HG03558 (cell line): ENCODE data around the gene LMTK2.

Experiments used
- ATAC-seq: cut with Tn5 transposase; IDR thresholded peaks from one replicate; pipeline ENCODE4 v1.9.1; 2021; ENCODE audit warnings: moderate number of reproducible peaks; ENCODE audit not compliant: unreplicated experiment; ENCODE audit errors: extremely low read depth

The LMTK2 gene

DNA sequence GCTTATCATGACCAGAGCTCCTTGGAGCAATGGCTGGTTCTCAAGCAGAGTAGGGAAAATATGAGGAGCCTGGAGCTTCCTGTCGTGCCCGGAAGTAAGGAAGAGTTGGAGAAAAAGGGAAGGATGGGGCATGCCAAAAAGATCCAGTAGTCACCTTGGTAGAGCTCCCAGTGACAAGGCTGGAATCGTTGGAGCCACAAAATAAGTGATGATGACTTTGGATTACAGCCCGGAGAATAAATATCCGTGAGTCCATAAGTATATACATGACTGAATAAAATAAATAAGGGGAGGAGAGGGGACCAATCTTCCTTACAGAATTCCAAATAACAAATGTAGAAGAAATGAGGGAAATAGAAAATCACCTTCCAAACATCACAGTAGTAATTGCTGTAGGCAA lies 29.3 kb downstream of the LMTK2 start:
- ATAC-seq, result no peak

DNA sequence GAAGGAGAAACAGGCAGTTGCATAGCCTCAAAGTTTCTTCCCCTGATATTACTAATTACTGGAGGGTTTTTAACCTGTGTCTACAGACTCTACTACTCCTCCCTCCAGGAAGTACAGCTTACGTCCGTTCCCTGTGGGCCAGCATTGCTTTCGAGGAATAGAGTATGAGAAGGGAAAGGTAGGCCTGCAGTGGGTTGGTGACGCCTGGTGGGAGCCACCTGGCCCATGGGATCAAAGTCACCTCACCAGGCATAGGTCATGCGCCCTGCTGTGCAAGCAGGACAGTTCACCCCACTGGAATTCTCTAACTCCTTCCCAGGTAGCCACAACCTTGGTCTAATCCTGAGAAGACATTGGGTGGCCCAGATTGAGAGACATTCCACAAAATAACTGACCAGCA lies 29.8 kb downstream of the LMTK2 start:
- ATAC-seq, result no peak

DNA sequence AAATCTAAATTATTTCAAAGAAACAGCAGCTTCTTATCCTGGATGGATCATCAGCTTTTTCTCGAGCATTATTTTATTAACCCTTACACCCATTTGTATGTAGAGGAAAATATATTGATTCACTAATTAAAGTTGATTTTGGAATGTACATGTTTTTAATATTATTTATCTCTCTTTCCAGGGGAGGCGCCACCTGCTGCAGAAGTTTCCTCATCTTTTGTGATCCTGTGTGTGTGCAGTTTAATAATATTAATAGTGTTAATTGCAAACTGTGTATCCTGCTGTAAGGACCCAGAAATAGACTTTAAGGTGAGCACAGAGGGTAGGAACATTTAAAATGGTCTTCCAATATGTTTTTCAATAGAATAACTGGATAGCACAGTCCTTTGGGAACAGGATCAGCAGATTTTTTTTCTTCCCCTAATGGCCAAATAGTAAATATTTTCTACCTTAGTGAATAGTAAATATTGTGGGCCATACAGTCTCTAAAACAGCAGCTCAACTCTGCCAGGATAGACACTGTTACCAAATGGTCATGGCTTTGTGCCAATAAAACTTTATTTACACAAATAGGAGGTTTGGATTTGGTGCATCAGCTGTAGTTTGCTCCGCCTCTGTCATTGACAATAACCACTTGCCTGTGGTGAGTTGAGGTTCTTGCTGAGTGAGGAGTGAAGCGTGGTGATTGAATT lies 30.6 kb downstream of the LMTK2 start:
- no peak for ATAC-seq

DNA sequence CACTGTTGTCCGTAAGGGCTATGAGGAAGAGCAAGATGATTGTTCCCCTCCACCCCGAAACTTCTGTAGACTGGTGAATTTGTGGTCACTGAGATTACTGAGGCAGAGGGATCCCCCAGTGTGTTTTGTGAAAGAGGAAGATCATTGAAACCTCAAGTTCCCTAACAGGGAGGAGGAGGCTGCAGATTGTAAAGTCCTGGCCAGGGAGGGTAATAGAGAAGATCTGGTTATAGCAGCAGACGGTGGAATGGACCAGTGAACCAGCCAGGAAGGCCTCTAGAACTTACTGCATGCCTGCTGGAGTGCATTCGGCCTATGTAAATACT lies 31.1 kb downstream of the LMTK2 start:
- peak; percentile 46 for ATAC-seq

DNA sequence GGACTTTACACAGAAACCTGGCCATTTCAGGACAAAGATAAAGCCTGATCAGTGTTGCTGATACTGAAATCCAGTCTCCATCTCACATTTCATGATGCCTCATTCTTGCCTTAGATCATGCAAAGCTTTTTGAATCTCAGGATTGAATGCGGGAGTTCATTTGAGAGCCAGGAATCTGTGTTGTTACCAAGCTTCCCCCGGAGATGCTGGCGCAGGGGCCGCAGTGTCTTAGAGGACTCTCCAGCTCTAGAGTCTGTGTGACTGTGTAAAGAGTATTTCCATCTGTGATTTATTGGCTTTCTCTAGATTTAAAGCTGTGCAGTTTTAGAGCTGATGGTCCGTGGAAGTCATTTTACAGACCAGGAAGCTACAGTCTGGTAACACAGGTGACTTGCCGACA lies 32.0 kb downstream of the LMTK2 start:
- no peak for ATAC-seq

DNA sequence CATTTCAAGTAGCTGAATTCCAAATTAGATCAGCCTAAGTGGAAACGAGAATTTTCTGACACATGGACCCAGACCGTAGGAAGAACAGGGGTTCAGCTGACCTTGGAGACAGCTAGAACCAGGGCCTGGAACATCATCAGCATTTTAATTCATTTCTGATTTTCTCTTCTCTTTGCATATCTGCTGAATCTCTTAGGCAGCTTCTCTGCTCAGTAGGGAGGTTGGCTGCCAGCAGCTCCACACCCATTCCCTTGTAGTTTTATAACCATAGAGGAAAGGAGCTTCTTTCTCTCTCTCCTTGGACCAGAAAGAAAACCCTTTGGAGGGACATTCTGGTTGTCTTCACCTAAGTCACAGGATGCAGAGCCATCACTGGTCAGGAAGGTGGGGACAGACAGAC lies 36.0 kb downstream of the LMTK2 start:
- no peak for ATAC-seq

DNA sequence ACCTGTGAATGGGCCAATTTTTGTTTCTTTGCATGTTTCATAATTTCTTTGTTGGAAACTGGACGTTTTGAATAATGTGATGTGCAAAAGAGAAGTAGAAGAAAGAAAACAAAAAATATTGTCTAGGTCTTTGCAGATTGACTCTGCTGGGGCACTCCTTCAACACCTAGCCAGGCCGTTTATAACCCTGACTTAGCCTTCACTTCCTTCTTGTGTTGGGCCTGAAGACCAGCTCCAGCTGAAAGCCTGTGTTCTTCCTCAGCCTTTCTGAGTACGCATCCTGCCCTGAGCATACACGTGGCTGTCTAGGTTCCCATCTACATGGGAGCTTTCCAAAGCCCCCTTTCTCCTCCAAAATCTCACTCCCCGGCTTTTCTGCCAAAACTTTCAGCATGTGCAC lies 41.9 kb downstream of the LMTK2 start:
- no peak for ATAC-seq

DNA sequence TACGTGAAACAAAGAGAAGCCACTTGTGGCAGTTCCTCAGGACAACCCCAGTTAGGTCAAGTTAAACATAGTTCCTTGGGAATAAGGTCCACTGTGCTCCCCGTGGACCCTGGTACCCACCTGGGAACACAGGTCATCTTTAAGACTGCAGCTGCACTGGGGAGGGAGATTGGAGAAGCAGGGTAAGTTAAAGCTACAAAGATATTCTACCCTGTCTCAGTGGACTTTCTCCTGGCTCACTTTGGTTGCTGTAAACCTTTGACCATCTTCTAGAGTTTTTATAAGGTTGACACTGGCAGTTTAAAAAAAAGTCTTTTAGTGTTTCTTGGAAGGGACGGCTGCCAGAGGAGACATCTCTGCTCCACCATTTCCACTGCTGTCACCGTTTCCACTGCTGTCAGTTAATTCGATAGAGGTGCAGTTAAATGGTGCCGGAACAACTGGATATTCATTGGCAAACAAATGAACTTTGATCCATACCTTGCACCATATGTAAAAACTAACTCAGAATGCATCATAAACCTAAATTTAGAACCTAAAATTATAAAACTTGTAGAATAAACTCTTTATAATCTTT lies 42.5 kb downstream of the LMTK2 start:
- ATAC-seq, result no peak

DNA sequence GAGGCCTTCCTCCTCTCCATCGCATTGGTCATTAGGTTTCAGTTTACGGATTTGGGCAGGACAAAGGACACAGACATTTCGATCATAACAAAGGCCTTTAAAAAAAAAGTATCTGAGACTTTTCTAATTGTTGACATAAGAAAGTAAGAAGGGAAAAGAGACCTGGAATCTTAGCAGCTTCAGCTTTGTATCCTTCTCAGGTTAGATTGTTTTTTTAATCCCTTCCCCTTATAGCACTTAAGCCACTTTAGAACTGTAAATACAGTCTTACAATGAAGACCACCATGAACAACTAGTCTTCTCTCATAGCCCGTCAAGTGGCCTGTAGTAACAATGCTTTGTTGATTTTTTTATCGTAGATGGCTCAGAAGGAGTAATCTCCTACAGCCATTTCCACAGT lies 45.2 kb downstream of the LMTK2 start:
- no peak for ATAC-seq

DNA sequence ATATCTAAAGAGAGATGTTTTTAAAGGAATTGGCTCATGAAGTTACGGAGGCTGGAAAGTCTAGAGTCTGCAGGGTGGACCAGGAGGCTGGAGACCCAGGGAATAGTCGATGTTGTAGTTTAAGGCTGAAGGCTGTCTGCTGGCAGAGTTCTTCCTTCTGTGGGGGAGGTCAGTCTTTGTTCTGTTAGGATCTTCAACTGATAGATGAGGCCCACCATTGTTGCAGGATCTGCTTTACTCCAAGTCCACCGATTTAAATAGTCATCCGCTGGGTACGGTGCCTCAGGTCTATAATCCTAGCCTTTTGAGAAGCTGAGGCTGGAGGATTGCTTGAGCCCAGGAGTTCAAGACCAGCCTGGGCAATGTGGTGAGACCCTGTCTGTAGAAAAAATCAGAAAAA lies 50.0 kb downstream of the LMTK2 start:
- no peak for ATAC-seq

DNA sequence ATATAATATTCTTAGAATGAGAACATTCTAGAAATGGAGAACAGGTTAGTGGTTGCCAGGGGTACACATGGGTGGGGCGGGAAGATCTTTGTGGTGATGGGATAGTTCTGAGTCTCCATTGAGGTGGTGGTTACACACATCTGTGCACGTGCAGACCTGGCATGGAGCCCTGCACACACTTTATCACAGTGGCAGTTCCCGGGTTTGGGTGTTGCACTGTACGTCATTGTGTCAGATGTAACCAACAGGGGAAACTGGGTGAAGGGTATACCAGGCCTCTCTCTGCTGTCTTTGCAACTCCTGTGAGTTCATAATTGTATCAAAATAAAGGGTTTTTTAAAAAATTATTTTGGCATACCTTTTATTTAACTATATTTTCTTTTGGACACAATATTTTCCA lies 51.1 kb downstream of the LMTK2 start:
- no peak for ATAC-seq

DNA sequence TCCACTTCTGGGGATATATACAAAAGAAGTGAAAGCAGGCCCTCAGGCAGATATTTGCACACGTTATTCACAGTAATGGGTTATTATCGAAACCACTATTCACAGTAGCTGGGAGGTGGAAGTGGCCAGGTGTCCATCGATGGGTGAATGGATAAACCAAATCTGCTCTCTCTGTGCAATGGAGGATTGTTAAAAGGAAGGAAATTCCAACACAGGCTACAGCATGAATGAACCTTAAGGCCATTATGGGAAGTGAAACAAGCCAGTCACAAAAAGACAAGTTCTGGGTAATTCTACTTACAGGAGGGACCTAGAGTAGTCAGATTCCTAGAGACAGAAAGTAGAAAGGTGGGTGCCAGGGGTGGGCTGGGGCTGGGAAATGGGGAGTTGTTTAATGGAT lies 56.1 kb downstream of the LMTK2 start:
- no peak for ATAC-seq

DNA sequence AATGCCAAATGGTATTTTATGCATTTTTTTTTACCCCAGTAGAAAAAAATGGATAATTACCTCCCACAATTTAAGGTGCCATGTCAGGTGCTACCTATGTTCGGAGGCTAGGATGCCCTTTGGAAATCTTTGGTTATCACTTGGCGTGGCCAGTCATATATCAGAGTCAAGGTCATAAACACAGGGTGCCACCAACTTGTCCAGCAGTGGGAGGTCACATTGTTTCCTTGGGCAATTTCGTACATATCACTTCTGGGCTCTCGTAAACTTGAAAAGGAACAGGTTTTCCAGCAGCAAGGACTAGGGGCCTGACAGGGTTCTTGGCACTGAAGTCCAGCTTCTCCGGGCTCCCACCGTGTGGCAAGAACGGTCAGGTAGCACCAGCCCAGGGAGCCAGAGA lies 56.6 kb downstream of the LMTK2 start:
- no peak for ATAC-seq

DNA sequence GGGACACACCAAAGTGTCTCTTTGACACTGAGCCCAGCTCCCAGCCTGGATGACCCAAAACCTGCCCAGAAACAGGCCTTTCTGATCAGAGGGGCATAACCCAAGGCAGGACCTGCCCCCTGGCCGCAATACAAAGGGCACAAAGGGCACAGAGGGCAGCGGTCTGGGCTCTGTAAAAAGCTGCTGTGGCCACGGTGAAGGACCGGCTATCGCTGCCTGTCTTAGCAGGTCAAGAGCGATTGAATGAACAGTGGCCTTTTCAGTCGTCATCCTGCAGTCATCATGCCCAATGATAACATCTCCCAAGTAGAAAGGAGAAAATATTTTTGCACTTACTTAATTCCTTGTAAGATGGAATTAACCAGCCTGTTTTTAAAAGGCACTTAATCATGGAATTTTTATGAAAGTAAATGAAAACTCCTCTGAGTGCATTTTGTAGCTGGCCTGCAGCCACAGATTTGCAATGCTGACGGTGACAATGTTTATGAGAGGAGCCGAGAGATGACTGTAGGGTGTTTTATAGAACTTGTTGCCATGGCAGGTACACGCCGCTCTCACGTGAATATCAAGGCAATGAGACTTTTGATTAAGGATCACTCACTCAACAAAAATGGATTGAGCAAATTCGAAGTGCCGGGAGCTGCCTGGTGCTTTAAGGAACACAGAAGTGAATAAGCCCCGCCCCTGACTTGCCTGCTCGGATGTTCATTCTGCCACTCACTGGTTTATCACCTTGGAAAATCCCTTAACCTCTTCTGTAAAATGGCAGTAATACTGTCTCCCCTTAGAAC lies 57.2 kb downstream of the LMTK2 start:
- no peak for ATAC-seq

DNA sequence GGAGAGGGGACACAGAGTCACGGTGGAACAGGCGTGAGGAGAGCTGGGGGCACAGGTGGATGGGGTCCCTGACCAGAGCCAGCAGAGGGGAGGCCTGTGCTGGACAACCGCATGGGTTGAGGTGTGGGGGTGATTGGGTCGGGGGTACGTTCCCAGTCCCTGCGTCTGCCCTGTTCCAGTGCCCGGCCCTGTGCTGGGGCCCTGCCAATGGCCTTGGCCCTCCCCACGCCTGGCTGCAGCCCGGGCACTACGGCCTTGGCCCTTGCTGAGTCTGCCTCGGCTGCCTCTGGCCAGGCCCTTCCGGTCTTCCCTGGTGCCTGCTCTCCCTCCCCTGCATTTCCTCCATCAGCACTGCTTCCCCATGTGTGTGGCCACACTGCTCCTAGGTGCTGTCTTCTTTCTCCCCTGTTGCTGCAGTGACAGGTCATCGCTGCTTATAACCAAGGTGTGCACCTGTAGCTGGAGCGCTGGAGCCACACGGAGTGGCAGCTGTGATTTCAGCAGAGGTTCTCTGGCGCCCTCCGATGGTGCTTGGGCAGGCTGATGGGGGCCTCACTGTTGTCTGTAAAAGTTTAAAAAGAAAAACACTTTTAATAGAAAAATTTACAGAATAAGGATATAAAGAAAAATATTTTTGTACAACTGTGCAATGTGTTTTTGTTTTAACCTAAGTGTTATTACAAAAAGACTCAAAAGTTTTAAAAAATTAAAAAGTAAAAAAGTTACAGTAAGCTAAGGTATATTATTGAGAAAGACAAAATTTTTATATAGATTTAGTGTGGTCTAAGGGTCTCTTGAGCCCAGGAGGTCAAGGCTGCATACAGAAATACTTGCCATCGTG lies 59.4 kb downstream of the LMTK2 start:
- no peak for ATAC-seq

DNA sequence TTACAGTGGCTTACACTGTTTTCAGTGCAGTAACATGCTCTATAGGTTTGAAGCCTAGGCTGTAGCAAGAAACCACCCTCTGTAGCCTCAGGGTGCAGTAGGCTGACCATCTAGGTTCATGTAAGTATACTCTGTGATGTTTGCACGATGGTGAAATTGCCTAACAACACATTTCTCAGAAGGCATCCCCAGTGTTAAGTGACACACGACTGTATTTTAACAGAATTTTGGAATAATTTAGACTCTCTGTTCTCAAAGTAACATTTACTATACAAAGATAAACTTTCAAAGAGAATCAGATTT lies 60.0 kb downstream of the LMTK2 start:
- ATAC-seq, result no peak

DNA sequence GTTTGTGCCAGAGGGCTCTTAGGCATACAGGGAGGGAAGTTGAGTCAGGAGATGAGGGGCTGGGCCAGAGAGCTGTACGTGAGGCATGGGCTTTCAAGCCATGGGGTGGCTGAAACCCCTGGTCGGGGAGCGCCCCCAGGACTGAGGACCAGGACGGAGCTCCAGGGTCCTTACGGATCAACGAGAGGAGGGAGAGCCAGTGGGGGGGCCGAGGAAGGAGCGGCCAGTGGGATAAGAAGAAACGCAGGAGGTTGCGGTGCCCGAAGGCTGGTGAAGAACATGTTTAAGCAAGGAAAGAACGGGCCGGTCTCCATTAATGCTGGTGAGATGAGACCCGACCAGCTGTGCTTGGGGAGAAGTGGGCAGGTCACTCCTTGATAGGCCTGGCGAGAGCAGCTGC lies 61.0 kb downstream of the LMTK2 start:
- no peak for ATAC-seq

DNA sequence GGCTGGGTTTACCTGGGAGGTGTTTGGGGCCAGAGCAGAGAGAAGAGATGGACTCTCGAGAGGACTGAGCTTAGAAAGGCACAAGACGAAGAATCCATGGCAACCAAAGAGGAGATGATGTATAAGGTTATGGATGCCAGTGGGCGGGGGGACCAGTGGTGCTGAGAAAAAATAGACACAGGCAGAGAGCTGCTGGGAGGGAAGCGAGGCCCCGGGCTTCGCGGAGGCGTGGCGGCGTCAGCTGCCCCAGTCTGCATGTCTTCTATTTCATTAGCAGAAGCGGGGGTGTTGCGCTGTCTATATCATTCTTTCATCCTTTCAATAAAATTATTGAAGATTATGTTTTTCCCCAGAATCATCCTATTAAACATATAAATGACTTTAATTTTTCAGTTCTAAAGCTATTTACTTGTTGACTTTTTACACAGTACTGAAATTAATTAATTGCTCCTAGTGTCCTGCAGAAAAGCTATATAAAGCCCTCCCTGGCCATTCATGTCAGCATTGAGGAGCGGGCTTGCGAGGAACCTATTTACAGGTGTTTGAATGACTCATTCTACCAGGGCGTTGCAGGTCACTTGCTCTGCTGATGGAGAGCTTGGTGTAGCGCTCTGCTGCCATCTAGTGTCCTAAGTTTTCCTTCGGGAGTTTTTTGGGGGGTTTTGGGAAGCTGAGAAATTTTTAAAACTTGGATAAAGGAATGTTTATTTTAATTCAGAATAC lies 61.7 kb downstream of the LMTK2 start:
- ATAC-seq, result no peak

DNA sequence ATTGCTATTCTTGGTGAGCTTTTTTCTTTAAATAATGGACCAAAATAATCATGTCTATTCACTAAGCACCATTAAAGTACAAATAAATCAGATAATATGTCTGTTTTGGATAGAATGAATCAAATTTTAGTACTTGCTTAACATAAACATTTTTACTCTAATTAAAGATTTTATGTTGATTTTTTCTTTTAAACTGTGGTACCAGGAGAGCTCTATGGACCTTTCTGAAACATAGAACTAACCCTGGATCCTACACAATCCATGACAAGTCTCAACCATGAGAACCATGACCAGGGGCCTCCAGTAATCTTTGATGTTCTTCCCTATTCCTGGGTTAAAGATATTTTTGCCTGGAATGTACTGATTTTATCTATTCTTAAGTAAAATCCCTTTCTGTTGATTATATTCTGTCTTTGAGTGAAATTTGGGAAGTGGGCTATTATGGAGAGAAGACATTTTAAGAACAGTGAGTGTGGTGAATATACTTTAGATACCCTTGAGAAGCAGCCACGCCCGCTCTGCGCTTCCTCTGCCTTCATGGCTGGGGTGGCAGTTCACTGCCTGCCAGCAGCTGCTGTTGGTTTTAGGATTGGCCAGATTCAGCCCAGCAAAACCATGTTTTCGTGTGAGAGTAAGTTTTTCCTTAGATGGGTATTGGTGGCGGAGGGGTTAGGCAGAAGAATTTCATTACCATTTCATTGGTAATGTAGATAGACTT lies 62.4 kb downstream of the LMTK2 start:
- no peak for ATAC-seq

DNA sequence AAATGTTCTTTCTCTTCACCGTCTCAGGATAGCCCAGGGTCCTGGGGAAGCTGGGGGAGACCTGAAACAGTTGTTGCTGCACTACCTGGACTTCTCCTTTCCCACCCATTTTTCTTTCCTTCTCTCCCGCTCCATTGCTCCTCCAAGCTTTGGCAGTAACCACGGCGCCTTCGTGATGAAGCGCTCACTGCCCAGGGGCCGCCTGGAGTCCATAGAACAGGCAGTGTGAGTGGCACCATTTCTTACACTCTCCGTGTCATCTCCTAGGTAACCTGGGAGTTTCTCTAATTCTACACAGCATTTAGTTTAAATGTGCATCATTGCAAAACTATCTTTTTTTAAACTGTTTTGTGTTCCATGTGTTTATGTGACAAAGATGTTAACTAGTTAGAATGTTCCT lies 64.3 kb downstream of the LMTK2 start:
- no peak for ATAC-seq
